GM19468 (cell line): Measurements from ENCODE around the gene DDOST.

Source experiments
- ATAC-seq: cut with Tn5 transposase; IDR thresholded peaks from one replicate; pipeline ENCODE4 v1.9.1; 2021; ENCODE audit warnings: mild to moderate bottlenecking, moderate library complexity, moderate number of reproducible peaks; ENCODE audit not compliant: unreplicated experiment; ENCODE audit errors: extremely low read depth

The DDOST gene

GRCh38 chr1:20661207-20662109 is at the start of gene DDOST:
DDOST (minus strand) TSS chr1:20661369; CDS start chr1:20661350, 19 bp downstream.
- peak; percentile 92 for ATAC-seq

DNA sequence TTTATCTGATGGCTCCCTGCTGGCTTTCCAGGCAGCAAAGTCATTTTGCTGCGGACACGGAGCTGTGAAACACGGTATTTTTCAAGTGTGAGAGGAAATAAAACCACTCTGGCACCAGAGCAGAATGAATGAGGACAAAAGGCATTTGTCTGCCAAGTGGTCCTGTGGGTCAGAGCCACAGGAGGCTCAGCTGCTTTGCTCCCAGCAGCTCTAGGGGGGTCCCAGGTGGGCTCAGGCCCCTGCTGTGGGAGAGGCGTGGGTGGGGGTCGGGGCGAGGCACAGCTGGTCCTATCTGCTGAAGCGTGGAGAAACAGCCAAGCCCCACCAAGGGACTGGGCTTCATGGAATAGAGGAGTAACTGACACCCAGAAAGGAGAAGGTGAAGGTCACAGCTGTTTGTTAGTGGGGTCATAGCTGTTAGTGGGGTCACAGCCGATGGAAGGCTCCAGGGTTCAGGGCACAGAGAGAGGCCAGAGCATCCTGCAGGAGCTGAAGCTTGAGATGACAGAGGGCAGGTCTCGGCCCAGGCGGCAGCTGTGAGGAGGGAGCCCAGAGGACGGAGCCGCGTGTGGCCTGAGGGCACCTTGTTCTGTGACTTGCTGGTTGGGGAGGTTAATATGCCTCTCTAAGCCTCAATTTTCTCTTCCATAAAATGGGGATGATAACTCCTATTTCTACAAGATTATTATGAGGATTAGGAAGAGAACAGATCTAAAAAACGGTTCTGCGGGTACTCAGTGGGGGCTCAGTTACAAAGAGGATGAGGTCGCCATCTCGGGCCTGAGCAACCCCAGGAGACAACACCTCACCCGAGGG is 49.5 kb upstream of the DDOST start:
- ATAC-seq, result no peak

DNA sequence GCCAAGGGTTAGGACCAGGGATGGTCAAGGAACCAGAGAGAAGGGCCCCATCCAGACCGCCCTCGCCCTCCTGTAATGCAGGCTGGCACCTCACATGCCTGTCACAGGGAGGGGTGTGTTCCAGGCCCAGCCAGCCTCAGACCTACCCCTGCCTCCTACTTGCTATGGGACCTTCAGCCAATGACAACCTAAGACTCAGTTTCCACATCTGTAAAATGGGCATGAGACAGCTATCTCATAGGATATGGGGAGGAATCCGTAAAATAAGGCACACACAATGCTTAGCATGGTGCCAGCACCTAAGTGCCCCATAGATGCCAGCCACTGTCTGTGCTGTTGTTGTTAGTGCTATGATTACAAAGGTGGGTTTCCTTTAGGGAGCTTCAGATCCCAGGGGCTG is 48.7 kb upstream of the DDOST start:
- no peak for ATAC-seq

- ATAC-seq, result no peak
These were observed 47.7 kb upstream of the DDOST start for GRCh38 chr1:20708891-20709290.

DNA sequence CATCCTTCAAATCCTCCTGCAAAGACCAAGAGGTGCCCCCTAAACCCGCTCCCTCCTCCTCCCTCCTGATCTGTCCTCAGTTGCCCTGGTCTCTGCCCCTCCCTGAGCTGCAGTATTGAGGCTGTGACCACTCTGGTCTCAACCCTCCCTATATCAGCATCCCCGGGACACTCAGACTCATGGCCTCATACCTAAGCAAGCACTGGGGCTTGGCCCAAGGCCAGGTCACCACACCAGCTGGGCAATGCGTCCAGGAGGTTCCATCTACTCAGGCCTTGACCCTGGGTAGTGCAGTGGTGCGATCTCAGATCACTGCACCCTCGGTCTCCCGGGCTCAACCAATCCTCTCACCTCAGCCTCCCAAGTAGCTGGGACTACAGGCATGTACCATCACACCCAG is 46.9 kb upstream of the DDOST start:
- no peak for ATAC-seq

GRCh38 chr1:20706841-20707240 is 45.7 kb upstream of the DDOST start:
- no peak for ATAC-seq

- ATAC-seq, result no peak
These were observed 44.1 kb upstream of the DDOST start for GRCh38 chr1:20705203-20705755.

GRCh38 chr1:20704390-20705202 is 43.4 kb upstream of the DDOST start:
- no peak for ATAC-seq

- no peak for ATAC-seq
These were observed 42.1 kb upstream of the DDOST start for GRCh38 chr1:20703124-20703756.

GRCh38 chr1:20702416-20702815 is 41.2 kb upstream of the DDOST start:
- no peak for ATAC-seq

DNA sequence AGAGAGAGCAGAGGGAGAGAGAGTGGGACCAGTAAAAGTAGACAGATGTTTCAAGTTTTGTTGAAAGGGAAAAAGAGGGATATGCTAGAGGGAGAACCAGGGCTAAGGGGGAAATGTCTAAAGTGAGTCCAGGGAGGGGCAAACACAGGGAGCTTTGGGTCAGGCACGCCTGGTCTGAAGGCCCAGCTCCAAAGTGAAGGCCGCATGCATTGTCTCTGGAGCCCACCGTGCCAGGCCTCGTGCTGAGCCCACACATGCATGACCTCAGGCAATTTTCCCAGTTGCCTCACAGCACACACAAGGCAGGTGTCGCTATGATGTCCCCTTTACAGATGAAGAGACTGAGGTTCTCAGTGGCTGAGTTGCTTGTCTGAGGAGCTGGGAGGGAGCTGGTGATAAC is 40.7 kb upstream of the DDOST start:
- ATAC-seq, result no peak

- ATAC-seq, result no peak
These were observed 40.3 kb upstream of the DDOST start for GRCh38 chr1:20701446-20701845.

GRCh38 chr1:20700636-20701215 is 39.6 kb upstream of the DDOST start:
- ATAC-seq, result no peak

DNA sequence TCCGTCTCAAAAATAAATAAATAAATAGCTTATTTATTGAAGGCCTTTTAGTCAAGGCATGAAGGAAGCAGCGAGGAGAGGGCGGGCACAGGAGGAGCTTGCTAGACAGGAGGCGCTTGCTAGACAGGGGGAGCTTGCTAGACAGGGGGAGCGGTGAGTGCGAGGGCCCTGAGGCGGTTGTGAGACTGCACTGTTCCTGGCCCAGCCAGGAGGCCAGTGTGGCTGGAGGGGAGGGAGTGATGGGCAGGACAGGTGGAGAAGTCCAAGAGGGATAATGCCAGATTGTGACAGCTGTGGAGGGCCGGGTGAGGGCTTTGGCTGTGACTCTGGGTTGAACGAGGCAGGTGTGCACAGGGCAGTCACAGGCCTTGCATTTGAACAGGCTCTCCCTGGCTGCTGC is 38.4 kb upstream of the DDOST start:
- no peak for ATAC-seq

DNA sequence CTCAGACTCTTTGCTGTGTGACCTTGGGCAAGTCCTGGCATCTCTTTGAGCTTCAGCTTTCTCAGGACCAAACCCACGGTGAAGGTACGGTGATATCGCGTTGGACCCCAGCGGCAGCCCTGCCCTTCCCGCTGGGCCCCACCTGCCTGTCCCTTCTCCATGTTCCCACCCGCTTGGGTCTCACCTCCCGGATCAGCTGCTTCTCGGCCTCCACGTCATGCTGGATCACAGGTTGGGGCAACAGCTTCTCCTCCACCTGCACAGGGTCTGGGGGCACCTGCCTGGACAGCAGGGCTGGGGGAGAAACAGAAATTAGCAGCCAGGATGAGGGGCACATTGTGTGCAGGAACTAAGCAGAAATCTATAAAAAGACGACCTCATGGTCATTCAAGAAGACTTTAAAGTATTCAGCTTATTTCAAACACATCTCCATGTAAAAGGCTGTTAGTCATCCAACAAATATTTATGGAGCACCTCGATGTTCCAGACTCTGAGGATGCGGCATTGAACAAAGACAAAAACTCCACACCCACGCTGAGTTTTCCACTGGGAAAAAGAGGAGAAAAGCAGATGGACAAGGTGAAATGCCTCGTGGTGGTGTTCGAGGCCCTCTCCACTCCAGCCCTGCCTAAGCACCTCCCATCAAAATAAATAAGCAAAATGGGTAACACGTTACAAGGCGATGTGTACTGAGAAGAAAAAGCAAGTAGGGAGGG is 37.2 kb upstream of the DDOST start:
- no peak for ATAC-seq

DNA sequence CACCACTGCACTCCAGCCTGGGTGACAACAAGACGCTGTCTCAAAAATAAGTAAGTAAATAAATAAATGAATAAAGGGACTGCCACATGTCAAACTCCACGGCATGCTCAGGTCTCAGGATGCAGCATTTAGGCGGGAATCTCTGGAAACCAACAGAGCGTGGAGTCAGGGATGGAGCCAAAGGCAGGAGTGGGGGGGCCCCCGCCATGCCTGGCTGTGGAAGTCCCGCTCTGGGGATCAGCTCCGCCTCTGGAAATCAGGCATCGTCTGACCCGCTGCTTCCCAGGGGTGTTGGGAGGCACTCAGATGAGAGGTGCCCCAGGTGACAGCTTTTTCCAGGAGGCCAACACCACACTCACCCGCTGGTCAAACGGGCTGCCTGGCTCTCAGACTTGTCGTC is 36.4 kb upstream of the DDOST start:
- no peak for ATAC-seq

DNA sequence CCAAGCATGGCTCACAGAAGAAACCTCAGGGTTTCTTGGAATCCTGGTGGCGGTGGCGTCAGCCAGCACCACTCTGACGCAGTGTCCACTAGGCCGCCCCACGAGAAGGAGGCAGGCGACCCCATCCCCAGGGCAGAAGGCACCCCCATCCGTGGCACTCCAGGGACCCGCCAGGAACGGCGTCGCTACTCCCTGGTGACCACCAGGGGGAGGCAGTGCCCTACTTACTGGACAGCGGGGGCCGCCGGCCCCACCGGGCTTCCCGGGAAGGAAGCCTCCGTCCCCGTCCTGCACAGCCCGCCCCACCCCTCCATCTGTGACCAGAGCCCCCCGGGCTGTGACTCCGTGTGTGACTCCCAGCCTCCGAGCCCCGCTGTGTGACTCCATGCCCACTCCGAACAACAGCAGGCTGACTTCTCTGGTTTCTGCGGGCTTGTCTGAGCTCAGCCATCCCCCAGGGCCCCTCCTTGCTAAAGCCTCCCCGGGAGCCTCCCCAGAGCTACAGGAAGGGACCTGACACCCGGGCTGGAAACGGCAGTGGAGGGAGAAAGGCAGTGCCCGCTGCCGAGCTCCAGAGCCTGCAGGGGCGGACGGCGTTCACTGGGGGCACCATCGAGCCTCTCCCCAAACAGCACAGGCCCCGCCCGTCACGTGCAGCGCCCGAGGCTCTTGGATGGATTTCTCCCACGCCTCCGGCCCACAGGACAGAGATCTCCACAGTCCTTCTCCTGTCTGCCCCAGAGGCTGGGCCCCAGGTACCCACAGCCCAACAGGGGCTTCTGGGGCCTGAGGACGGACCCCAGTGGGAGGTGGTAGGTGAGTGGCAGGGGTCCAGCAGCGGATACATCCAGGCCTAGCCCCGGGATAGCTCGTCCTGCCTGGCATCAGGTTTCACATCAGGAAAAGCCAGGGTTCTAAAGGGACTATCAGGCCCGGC is 35.5 kb upstream of the DDOST start:
- ATAC-seq, result no peak

DNA sequence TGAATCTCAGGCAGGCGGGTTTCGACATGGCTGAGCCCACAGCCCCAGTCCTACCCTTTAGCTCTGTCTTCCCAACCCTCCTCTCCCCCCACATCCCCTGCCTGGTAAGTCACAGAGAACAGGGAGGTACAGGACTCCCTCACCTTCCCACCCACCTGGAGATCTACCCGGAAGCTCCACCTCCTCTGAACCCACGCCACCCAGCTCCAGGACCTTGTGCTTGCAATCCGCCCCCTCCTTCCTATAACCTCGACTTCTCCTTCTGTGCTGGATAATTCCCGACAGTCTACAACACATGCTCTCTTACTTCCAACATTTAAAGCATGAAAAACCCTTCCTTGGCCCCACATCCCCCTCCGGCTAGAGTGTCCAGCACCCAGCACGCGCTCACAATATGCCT is 34.3 kb upstream of the DDOST start:
- ATAC-seq, result no peak
